Activated T-cell treated with anti-CD3 and anti-CD28 coated beads, Interleukin-2, amount 50 U/mL, for 24 hours (primary cell): ENCODE results near the gene WRAP73.
A peak's percentile ranks its signal among the peaks of the same experiment; 100 is the strongest.
"Not testable (repeated sequence)": the region's sequence is repeated elsewhere in the genome, so short reads cannot be mapped to it uniquely, and the experiment has no call there.

Source experiments
- DNase-seq: peaks from one replicate; pipeline ENCODE4 v3.0.0-alpha.2; 2020
- H3K27ac Mint-ChIP-seq: 2 replicates; pipeline ENCODE4 v1.8.0; 2020; ENCODE audit warnings: mild to moderate bottlenecking, mixed read lengths
- H3K27me3 Mint-ChIP-seq: 2 replicates; pipeline ENCODE4 v1.8.0; 2020; ENCODE audit warnings: mixed read lengths
- H3K36me3 Mint-ChIP-seq: 2 replicates; pipeline ENCODE4 v1.8.0; 2020; ENCODE audit warnings: low read depth, mixed read lengths
- H3K4me1 Mint-ChIP-seq: 2 replicates; pipeline ENCODE4 v1.8.0; 2020; ENCODE audit warnings: low read depth, mixed read lengths
- H3K4me3 Mint-ChIP-seq: 2 replicates; pipeline ENCODE4 v1.8.0; 2020; ENCODE audit warnings: mild to moderate bottlenecking, moderate library complexity, mixed read lengths
- H3K9me3 Mint-ChIP-seq: 2 replicates; pipeline ENCODE4 v1.8.0; 2020; ENCODE audit warnings: mixed read lengths

The WRAP73 gene

DNA sequence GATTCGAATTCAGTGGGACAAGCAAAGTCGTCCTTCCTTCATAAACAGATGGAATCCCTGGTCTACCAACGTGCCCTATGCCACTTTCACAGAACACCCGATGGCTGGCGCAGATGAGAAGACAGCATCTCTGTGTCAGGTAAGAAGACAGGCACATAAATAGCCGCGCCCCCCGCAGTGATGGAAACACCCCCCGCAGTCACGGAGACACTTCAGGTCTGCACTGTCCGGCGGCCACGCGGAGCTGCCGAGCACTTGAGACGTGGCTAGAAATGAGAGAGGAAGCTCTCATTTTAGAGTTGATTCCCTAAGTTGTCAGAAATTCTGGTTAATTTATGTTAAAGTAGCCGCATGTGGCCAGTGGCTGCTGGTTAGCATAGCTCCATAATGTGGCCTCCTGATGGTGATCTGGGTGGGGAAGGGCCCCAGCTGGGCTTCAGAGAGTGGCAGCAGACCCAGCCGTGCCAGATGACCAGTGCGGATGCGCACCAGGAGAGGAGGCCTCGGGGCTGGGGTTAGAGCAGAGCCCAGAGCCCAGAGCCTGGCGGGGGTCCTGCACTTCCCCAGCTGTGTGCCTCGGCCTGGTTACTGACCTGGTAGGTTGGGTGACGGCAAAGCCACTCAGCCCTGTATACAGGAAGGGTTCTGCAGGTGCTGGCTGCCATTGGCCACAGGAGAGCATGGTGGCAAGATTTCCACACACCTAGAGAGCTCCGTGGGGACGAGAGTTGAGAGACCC lies 22.2 kb downstream of the WRAP73 start:
- no peak for DNase-seq
- no peaks in the 10 kb centered on the region for H3K27me3 Mint-ChIP-seq
- H3K9me3 Mint-ChIP-seq = no peaks in the 10 kb centered on the region
- H3K4me3 Mint-ChIP-seq = no peak overlapping the region
- no peak overlapping the region for H3K27ac Mint-ChIP-seq
- peaks cover 53% of the 10 kb centered on the region for H3K36me3 Mint-ChIP-seq
- peaks cover 27% of the 10 kb centered on the region for H3K4me1 Mint-ChIP-seq

- Mint-ChIP-seq H3K27me3 (no peaks in the 10 kb centered on the region), H3K4me3 (peak overlapping the region; percentile 88), H3K36me3 (peaks cover 43% of the 10 kb centered on the region), H3K9me3 (no peaks in the 10 kb centered on the region), H3K4me1 (peaks cover 33% of the 10 kb centered on the region), H3K27ac (peak overlapping the region; percentile 81)
- no peak for DNase-seq
These were observed 23.9 kb downstream of the WRAP73 start for GRCh38 chr1:3626025-3626424.

DNA sequence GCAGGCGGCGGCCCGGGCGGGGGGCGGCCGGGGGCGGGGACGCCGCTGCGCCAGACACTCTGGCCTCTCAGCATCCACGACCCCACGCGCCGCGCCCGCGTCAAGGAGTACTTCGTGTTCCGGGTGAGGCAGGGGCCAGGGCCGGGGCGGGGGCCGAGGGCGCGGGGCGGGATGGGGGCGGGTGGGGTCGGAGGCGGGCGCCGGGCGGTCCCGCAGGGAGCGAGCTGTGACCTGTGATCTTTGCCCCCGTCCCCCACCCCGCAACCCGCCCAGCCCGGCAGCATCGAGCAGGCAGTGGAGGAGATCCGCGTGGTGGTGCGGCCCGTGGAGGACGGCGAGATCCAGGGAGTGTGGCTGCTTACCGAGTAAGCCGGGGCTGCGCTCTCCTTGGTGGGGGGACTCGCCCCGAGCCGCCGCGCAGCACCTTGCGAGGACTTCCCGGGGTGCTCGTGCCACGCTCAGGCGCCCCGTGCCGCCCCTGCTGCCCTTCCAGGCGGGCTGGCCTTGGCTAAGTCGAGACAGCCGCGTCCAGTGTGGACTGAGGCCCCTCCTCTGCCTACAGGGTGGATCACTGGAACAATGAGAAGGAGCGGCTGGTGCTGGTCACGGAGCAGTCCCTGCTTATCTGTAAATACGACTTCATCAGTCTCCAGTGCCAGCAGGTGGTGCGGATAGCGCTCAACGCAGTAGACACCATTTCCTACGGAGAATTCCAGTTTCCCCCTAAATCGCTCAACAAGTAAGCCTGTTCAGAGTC lies 24.6 kb downstream of the WRAP73 start:
- peak overlapping the region; percentile 88 for H3K4me3 Mint-ChIP-seq
- peak overlapping the region; percentile 92 for H3K27ac Mint-ChIP-seq
- peaks cover 37% of the 10 kb centered on the region for H3K36me3 Mint-ChIP-seq
- H3K4me1 Mint-ChIP-seq = peaks cover 37% of the 10 kb centered on the region
- DNase-seq = peak; percentile 62
- no peaks in the 10 kb centered on the region for H3K27me3 Mint-ChIP-seq
- H3K9me3 Mint-ChIP-seq = no peaks in the 10 kb centered on the region

- peak within 1 kb of the TSS; percentile 92 for H3K27ac Mint-ChIP-seq
- H3K4me1 Mint-ChIP-seq = peaks cover 42% of the 10 kb centered on the region
- no peaks in the 10 kb centered on the region for H3K9me3 Mint-ChIP-seq
- peak; percentile 99 for DNase-seq
- H3K27me3 Mint-ChIP-seq = no peaks in the 10 kb centered on the region
- H3K36me3 Mint-ChIP-seq = peaks cover 29% of the 10 kb centered on the region
- H3K4me3 Mint-ChIP-seq = peak within 1 kb of the TSS; percentile 88
These were observed 25.4 kb downstream of the WRAP73 start, which contains the start of gene TPRG1L for GRCh38 chr1:3624200-3625136. Gene TPRG1L (plus strand): TSS chr1:3625015. CDS start chr1:3625073, 58 bp downstream.

- Mint-ChIP-seq H3K36me3 (peaks cover 20% of the 10 kb centered on the region), H3K27me3 (no peaks in the 10 kb centered on the region), H3K4me3 (peak overlapping the region; percentile 88), H3K9me3 (no peaks in the 10 kb centered on the region), H3K4me1 (peaks cover 50% of the 10 kb centered on the region), H3K27ac (peak overlapping the region; percentile 72)
- DNase-seq = no peak
These were observed 26.3 kb downstream of the WRAP73 start for GRCh38 chr1:3623441-3624199.

- Mint-ChIP-seq H3K27ac (peak overlapping the region; percentile 22), H3K4me1 (peaks cover 50% of the 10 kb centered on the region)
These were observed 27.8 kb downstream of the WRAP73 start for GRCh38 chr1:3622102-3622501.

GRCh38 chr1:3621151-3621671 lies 28.7 kb downstream of the WRAP73 start:
- not testable (repeated sequence) for H3K36me3 Mint-ChIP-seq, H3K27ac Mint-ChIP-seq, H3K9me3 Mint-ChIP-seq, H3K27me3 Mint-ChIP-seq, H3K4me3 Mint-ChIP-seq
- H3K4me1 Mint-ChIP-seq = peaks cover 50% of the 10 kb centered on the region
- DNase-seq = peak; percentile 56

More at GRCh38 chr1:3622102-3622501, 27.8 kb downstream of the WRAP73 start:
- not testable (repeated sequence) for H3K36me3 Mint-ChIP-seq, H3K27me3 Mint-ChIP-seq, DNase-seq, H3K9me3 Mint-ChIP-seq, H3K4me3 Mint-ChIP-seq

DNA sequence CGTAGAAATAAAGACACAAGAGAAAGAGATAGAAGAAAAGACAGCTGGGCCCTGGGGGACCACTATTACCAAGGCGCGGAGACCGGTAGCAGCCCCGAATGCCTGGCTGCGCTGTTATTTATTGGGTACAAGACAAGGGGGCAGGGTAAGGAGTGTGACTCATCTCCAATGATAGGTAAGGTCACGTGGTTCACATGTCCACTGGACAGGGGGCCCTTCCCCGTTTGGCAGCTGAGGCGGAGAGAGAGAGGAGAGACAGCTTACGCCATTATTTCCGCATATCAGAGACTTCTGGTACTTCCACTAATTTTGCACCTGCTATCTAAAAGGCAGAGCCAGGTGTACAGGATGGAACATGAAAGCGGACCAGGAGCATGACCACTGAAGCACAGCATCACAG lies 29.2 kb downstream of the WRAP73 start:
- Mint-ChIP-seq H3K36me3 (peaks cover 3% of the 10 kb centered on the region), H3K9me3 (no peaks in the 10 kb centered on the region), H3K4me3 (no peak overlapping the region), H3K4me1 (peaks cover 45% of the 10 kb centered on the region), H3K27me3 (no peaks in the 10 kb centered on the region), H3K27ac (no peak overlapping the region)
- DNase-seq = no peak

DNA sequence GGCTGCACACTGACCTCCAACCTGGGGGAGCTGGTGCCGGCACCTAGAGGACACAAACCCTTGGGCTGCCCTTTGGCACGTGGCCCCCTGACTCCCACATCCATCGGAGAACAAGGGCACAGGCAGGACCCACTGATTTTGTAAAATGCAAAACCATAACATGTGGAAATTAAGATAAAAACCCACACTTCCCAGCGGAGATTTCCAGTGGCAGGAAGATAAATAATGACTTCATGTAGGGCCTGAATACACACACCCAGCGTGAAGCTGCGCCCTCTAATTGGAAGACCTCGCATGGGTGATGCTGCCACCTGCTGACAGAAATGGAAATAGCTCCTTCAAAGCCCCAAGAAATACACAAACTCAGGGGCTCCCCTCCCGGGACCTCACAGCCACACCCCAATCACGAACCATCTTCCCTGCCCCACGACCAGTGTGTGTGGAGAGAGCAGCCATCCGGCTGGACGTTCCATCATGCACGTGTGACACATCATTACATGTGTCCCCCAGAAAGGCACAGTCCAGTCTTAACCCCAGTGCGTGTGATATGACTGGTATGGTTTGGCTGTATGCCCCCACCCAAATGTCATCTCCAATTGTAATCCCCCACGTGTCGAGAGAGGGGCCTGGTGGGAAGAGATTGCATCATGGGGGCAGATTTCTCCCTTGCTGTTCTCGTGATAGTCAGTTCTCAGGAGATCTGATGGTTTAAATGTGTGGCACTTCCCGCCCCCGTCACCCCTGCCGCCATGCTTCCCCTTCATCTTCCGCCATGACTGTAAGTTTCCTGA lies 30.8 kb downstream of the WRAP73 start:
- Mint-ChIP-seq H3K36me3 (no peaks in the 10 kb centered on the region), H3K4me3 (no peak overlapping the region)

DNA sequence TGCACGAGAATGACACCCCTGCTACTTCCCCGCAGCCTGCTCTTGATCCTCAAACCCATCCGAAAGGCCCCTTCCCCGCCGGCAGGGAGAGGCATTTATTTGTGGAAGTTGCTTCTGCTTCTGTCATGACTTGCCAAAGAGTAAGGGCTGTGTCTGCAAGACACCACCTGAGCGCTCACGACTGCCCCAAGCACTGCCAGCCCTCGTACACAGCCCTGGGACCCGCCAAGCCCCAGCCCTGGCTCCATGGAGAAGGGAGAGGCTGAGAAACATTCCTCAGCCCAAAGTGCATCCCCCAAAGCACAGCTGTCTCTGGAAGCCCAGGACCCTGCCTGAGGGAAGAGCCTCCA lies 31.4 kb downstream of the WRAP73 start:
- Mint-ChIP-seq H3K4me1 (peaks cover 32% of the 10 kb centered on the region), H3K9me3 (no peaks in the 10 kb centered on the region), H3K27me3 (no peaks in the 10 kb centered on the region), H3K36me3 (no peaks in the 10 kb centered on the region), H3K4me3 (no peak overlapping the region), H3K27ac (no peak overlapping the region)
- DNase-seq = no peak

More for the DNA sequence above, 30.8 kb downstream of the WRAP73 start:
- peak overlapping the region; percentile 74 for H3K27ac Mint-ChIP-seq
- H3K9me3 Mint-ChIP-seq = no peaks in the 10 kb centered on the region
- peaks cover 38% of the 10 kb centered on the region for H3K4me1 Mint-ChIP-seq
- H3K27me3 Mint-ChIP-seq = no peaks in the 10 kb centered on the region
- peak; percentile 71 for DNase-seq

DNA sequence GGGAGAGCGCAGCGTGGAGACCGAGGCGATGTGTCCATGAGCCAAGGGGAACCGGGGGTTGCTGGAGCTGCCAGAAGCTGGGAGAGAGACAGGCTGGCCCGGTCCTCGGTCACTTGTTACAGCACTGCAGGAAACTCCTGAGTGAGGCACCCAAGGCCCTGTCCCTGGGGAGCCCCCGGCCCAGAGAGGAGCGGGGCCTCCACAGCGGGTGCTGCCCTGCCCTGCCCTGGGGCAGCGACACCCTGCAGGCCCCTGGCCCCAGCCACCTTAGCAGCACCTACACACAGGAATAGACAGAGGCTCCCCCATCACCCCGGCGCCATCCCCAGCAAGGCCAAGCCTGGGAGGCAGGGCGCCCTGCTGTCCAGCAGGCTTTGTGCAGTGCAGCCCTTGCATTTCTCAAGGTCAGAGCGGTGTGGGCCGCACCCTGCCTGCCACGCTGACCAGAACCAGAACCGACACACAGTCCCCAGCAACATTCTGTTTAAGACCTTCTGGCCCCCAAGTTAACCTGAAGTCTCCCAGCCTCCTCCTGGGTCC lies 32.0 kb downstream of the WRAP73 start:
- no peaks in the 10 kb centered on the region for H3K36me3 Mint-ChIP-seq
- H3K4me1 Mint-ChIP-seq = peaks cover 26% of the 10 kb centered on the region
- no peak for DNase-seq
- no peak overlapping the region for H3K27ac Mint-ChIP-seq
- H3K9me3 Mint-ChIP-seq = no peaks in the 10 kb centered on the region
- no peak overlapping the region for H3K4me3 Mint-ChIP-seq
- H3K27me3 Mint-ChIP-seq = no peaks in the 10 kb centered on the region

GRCh38 chr1:3616861-3617260 lies 33.0 kb downstream of the WRAP73 start:
- peaks cover 5% of the 10 kb centered on the region for H3K27me3 Mint-ChIP-seq
- no peak for DNase-seq
- H3K4me1 Mint-ChIP-seq = peaks cover 21% of the 10 kb centered on the region
- H3K36me3 Mint-ChIP-seq = no peaks in the 10 kb centered on the region
- no peaks in the 10 kb centered on the region for H3K9me3 Mint-ChIP-seq
- no peak overlapping the region for H3K4me3 Mint-ChIP-seq
- H3K27ac Mint-ChIP-seq = no peak overlapping the region
